ENCODE measurements around the gene ZNF614. TPM values are rescaled to one million over a fixed set of nuclear protein-coding genes. Genes with fewer than 3 reads are reported as not detected.
A peak's percentile ranks its signal among the peaks of the same experiment; 100 is the strongest.

The ZNF614 gene
- total and polyA plus RNA-seq, 2 of the 13 experiments (the other 11 are each of a cell fraction or from before 2014, with no cell fraction given), result 13.0 to 22.8 TPM

- TF ChIP-seq ZHX2 (IDR thresholded peaks at IDR 0.05; ENCODE audit: low read depth), result peak; percentile 53; the same call in 1 of the 2 replicates
- TF ChIP-seq ZHX2 (CRISPR knock-in tag; IDR thresholded peaks at IDR 0.05; ENCODE audit: borderline replicate concordance), result no peak
- peak; percentile 12; the same call in 1 of the 2 replicates for TF ChIP-seq ATF2 (CRISPR knock-in tag; IDR thresholded peaks at IDR 0.05)
- no peak; the same call in 1 of the 2 replicates for TF ChIP-seq ZNF556 (CRISPR knock-in tag; IDR thresholded peaks at IDR 0.05; ENCODE audit: borderline replicate concordance)
- TF ChIP-seq NR0B2 (CRISPR knock-in tag; IDR thresholded peaks at IDR 0.05), result peak; percentile 10; the same call in 1 of the 2 replicates
- no peak for TF ChIP-seq AKAP8 (CRISPR knock-in tag; IDR thresholded peaks at IDR 0.05)
- peak; percentile 31; the same call in 1 of the 2 replicates for TF ChIP-seq ZNF580 (CRISPR knock-in tag; IDR thresholded peaks at IDR 0.05; ENCODE audit: borderline replicate concordance, low read depth)
- 0 out of 2 replicates have a peak, but pooled peaks have one; percentile 34 for TF ChIP-seq ZBTB26 (CRISPR knock-in tag; IDR thresholded peaks at IDR 0.05; ENCODE audit: borderline replicate concordance)
- no peak for TF ChIP-seq MAFF (IDR thresholded peaks at IDR 0.05; ENCODE audit: low read depth, low read length)
- 0 out of 2 replicates have a peak, but pooled peaks have one; percentile 16 for TF ChIP-seq SP5 (CRISPR knock-in tag; IDR thresholded peaks at IDR 0.05; ENCODE audit: borderline replicate concordance, low read depth)
- TF ChIP-seq ZNF343 (CRISPR knock-in tag; IDR thresholded peaks at IDR 0.05), result no peak
- TF ChIP-seq ZNF777 (CRISPR knock-in tag; IDR thresholded peaks at IDR 0.05), result 0 out of 2 replicates have a peak, but pooled peaks have one; percentile 20
- TF ChIP-seq ZNF263 (CRISPR knock-in tag; IDR thresholded peaks at IDR 0.05), result peak; percentile 32; the same call in 1 of the 2 replicates
- peak; percentile 76; the same call in 1 of the 2 replicates for TF ChIP-seq ZNF232 (CRISPR knock-in tag; IDR thresholded peaks at IDR 0.05; ENCODE audit: borderline replicate concordance)
- no peak for TF ChIP-seq ZNF577 (CRISPR knock-in tag; IDR thresholded peaks at IDR 0.05; ENCODE audit: borderline replicate concordance, low read depth)
- peak; percentile 52; the same call in 1 of the 2 replicates for TF ChIP-seq ZC3H13 (CRISPR knock-in tag; IDR thresholded peaks at IDR 0.05)
- TF ChIP-seq HDAC1 (CRISPR knock-in tag; IDR thresholded peaks at IDR 0.05), result peak; percentile 68
Observed at GRCh38 chr19:52048555-52049501, 20.6 kb upstream of the ZNF614 start, which contains the start of gene ZNF432 (continued).

Data from HepG2 (cell line).